ENCODE results near the gene SUMO3. TPM values are rescaled to one million over a fixed set of nuclear protein-coding genes. Genes with fewer than 3 reads are reported as not detected.

The SUMO3 gene
- polyA plus RNA-seq, 1 of the 3 experiments (the other 2 are of a cell fraction), result 125 TPM

GRCh38 chr21:44862869-44863685, 45.2 kb upstream of the SUMO3 start:
- peaks cover 14 to 15% of the 10 kb centered on the region in 2 experiments; a peak in 2 of 4 replicates for H3K4me1 ChIP-seq (ENCODE audit: control insufficient read depth in 1 of 2, insufficient read depth in 2 of 2, low read depth in 1 of 2, low read length in 1 of 2)
- H3K79me2 ChIP-seq (ENCODE audit: insufficient read depth), result peaks cover 96% of the 10 kb centered on the region
- H3K9ac ChIP-seq, result no peak overlapping the region
- CTCF ChIA-PET, result no interaction called here
- 92% methylated on average over 13 of the region's 25 CpGs for WGBS (ENCODE audit: low lambda C conversion rate)
- H3F3A ChIP-seq (replicated peaks; ENCODE audit: insufficient read depth), result no peaks in the 10 kb centered on the region
- no peak overlapping the region for H3K4me2 ChIP-seq
- H3K27me3 ChIP-seq (ENCODE audit: insufficient read depth), result no peaks in the 10 kb centered on the region
- H3K36me3 ChIP-seq (replicated peaks in 1 of 2; ENCODE audit: control insufficient read depth in 1 of 2, insufficient read depth in 2 of 2, low read length in 1 of 2), result peaks cover 44 to 54% of the 10 kb centered on the region in 2 experiments
- H3K9me3 ChIP-seq, result no peaks in the 10 kb centered on the region
- H4K20me1 ChIP-seq (ENCODE audit: insufficient read depth), result peaks cover 98% of the 10 kb centered on the region
- POLR2A ChIA-PET, result no interaction called here
- no peak for DNase-seq
- no peak overlapping the region for H3K27ac ChIP-seq (ENCODE audit: low read depth in 2 of 2, low read length in 1 of 2)
- TF ChIP-seq YY1 (IDR thresholded peaks at IDR 0.05; ENCODE audit: low read depth) (no peak), EZH2phosphoT487 (IDR thresholded peaks at IDR 0.05; ENCODE audit: borderline replicate concordance, low read depth) (no peak), ELF1 (IDR thresholded peaks at IDR 0.05) (no peak), CHD2 (IDR thresholded peaks at IDR 0.05; ENCODE audit: low read length, partially characterized antibody) (no peak), JUND (IDR thresholded peaks at IDR 0.05) (no peak), MXI1 (IDR thresholded peaks at IDR 0.05; ENCODE audit: low read depth, low read length) (no peak), GABPA (IDR thresholded peaks at IDR 0.05; ENCODE audit: low read depth) (no peak), FOXJ3 (CRISPR knock-in tag; IDR thresholded peaks at IDR 0.05) (no peak), GATA2 (CRISPR knock-in tag; IDR thresholded peaks at IDR 0.05) (no peak), USF2 (IDR thresholded peaks at IDR 0.05; ENCODE audit: borderline replicate concordance, low read depth, low read length) (no peak), USF1 (IDR thresholded peaks at IDR 0.05; ENCODE audit: borderline replicate concordance, low read depth) (no peak), NRF1 (IDR thresholded peaks at IDR 0.05; ENCODE audit: low read depth, low read length) (no peak), NFIC (IDR thresholded peaks at IDR 0.05; ENCODE audit: borderline replicate concordance) (no peak), SMC3 (IDR thresholded peaks at IDR 0.05; ENCODE audit: low read depth, low read length) (no peak), FOXM1 (IDR thresholded peaks at IDR 0.05; ENCODE audit: low read depth) (no peak)
- TF ChIP-seq, protein P1, sequence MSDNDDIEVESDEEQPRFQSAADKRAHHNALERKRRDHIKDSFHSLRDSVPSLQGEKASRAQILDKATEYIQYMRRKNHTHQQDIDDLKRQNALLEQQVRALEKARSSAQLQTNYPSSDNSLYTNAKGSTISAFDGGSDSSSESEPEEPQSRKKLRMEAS (IDR thresholded peaks at IDR 0.05; ENCODE audit: low read depth), result no peak
- TF ChIP-seq, protein P2, sequence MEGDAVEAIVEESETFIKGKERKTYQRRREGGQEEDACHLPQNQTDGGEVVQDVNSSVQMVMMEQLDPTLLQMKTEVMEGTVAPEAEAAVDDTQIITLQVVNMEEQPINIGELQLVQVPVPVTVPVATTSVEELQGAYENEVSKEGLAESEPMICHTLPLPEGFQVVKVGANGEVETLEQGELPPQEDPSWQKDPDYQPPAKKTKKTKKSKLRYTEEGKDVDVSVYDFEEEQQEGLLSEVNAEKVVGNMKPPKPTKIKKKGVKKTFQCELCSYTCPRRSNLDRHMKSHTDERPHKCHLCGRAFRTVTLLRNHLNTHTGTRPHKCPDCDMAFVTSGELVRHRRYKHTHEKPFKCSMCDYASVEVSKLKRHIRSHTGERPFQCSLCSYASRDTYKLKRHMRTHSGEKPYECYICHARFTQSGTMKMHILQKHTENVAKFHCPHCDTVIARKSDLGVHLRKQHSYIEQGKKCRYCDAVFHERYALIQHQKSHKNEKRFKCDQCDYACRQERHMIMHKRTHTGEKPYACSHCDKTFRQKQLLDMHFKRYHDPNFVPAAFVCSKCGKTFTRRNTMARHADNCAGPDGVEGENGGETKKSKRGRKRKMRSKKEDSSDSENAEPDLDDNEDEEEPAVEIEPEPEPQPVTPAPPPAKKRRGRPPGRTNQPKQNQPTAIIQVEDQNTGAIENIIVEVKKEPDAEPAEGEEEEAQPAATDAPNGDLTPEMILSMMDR (IDR thresholded peaks at IDR 0.05), result no peak
- no peak overlapping the region for H3K4me3 ChIP-seq (ENCODE audit: low read depth in 2 of 2, low read length in 1 of 2)
- H2AFZ ChIP-seq (ENCODE audit: low read depth), result no peak overlapping the region
- no peaks in the 10 kb centered on the region for H3K9me2 ChIP-seq

All from SK-N-SH (cell line).